Myocyte (in vitro differentiated cells): ENCODE measurements around the gene SPATA12. TPM values are rescaled to one million over a fixed set of nuclear protein-coding genes. Genes with fewer than 3 reads are reported as not detected.

ENCODE experiments used
- DNase-seq: peaks from one replicate; pipeline ENCODE4 v3.0.0-alpha.2; 2012; ENCODE audit warnings: low read depth
- total RNA-seq: library from RNA; depleted of rRNA; stranded (reverse); fragments of >200 nt; gene quantifications from 2 replicates; pipeline ENCODE4 v1.2.3, GENCODE V29; 2014

The SPATA12 gene
- total RNA-seq, 1 donor from 2014 or later: 0.19 TPM

DNA sequence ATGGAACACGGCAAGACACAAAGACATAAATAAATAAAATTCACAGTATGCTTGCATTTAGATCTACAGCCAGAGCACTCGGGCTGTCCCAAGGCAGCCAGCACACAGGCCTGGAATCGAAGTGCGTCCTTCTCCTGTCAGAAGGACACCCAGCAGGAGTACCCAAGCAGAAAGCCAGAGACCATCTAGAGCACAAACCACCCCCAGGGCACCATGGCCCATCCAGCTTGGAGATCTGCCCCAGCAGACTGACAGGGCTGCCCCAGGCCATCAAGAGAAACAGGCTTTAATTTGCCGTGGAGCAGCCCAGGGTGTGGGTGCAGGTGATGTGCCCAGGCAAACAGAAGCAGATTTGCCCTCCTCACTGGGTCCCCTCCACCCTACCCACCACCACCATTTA, 7.8 kb upstream of the SPATA12 start:
- no peak for DNase-seq

DNA sequence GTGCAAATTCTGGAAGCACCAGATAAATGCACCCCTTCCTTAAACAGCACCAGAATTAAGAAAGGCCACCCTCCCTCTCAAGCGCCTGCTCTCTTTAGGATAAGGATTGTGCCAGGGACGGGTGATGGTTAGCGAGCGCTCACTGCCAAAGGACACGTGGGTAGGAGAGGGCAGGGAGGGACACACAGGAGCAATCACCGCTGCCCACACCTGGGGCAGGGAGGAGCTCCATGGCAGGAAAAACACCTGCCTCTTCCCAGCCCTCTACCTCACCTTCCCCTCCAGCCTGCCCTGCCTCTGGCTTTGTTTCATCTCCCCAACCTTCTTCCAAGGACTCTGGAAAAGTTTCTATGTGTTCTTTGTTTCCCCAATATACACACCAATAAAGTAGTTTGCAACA, 7.3 kb upstream of the SPATA12 start:
- no peak for DNase-seq

GRCh38 chr3:57057351-57057750, 3.1 kb upstream of the SPATA12 start:
- no peak for DNase-seq

- DNase-seq: no peak
Measured at GRCh38 chr3:57059411-57059810, 1.1 kb upstream of the SPATA12 start.

- DNase-seq: no peak
Measured at GRCh38 chr3:57061556-57061955, 1.1 kb downstream of the SPATA12 start.

DNA sequence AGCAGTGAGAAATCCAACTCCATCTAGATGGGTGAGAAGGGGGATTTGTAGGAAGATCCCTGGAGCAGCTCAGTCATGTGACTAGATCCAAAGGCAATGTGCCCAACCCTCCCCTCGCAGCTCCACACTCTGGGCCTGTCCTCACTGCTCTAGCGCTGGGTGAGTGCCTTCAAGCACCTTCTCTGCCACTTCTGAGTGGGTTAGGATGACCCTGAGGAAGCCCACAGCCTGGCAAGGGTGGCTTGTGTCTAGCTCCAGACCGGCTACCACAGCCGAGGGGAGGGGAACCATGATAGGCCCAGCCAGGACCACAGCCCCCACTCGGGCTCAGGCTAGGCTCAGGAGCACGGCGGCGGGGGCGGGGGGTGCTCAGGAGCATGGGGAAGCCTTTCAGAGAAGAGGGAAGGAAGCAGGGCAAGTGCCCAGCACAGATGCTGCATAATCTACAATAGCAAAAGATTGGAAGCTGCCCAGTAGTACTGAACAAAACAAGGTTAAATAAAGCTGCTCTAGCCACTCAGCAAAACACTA, 1.7 kb downstream of the SPATA12 start:
- no peak for DNase-seq

DNA sequence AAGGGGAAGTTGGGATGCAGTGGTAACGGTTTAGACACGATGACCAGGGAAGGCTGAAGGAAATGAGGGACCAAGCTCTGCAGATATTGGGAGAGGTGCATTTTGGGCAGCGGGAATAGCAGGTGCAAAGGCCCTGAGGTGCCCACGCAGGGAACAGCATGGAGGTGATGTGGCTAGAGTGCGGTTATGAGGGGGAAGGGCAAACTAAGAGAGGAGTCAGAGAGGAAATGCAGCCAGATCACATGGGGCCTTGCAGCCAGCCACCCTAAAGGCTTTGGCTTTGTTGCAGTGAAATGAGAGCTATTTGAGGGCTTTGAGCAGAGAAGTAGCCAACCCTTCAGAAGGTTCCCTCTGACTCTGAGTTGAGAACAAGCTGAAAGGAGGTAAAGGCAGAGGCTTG, 2.6 kb downstream of the SPATA12 start:
- no peak for DNase-seq

- no peak for DNase-seq
Measured at GRCh38 chr3:57064001-57064400, 3.5 kb downstream of the SPATA12 start.

GRCh38 chr3:57064572-57064971, 4.1 kb downstream of the SPATA12 start:
- no peak for DNase-seq

GRCh38 chr3:57065588-57065987, 5.1 kb downstream of the SPATA12 start:
- no peak for DNase-seq

DNA sequence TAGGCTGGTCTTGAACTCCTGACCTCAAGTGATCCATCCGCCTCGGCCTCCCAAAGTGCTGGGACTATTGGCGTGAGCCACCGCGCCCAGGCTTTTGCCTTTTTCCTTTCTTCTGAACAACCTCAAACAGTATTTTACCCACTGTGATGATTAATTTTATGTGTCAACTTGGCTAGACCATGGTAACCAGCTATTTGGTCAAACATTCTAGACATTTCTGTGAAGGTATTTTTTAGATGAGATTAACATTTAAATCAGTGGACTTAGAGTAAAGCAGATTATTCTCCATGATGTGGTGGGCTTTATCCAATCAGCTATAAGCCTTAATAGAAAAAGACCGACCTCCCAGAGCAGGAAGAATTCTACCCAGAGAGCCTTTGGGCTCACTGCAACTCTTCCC, 6.0 kb downstream of the SPATA12 start:
- DNase-seq: no peak

GRCh38 chr3:57068437-57069089, 8.1 kb downstream of the SPATA12 start:
- peak; percentile 88 for DNase-seq

DNA sequence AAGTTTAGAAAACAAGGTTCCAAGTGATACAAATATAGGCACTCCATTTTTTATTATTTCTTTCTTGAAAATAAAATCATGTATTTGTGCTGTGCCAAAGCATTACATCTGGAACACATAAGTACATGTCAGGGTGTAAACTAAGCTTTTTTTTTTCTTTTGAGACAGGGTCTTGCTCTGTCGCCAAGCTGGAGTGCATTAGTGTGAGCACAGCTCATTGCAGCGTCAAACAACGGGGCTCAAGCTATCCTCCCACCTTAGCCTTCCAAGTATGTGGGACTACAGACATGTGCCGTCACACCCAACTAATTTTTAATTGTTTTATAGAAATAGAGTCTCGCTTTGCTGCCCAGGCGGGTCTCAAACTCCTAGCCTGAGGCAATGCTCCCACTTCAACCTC, 9.0 kb downstream of the SPATA12 start:
- no peak for DNase-seq

DNA sequence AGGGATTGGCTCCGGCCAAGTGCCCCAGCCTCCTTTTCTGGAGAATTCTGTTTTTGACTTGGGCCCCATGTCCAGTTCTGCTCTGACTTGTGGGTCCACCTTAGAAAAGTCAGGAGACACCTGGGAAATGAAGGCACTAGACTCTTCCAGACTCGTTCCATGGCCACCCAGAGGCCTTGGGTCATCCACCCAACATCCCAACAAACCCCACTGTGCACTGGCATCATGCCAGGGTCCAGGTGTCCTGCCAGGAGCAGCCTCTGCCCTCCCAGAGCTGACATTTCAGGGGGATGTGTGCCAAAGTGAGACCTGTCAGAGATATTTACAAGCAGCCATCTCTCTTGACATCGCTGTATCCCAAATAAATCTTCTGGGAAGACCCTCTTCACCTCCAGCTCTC, 13.2 kb downstream of the SPATA12 start:
- DNase-seq: no peak

- DNase-seq: no peak
Measured at GRCh38 chr3:57074135-57074534, 13.7 kb downstream of the SPATA12 start.

- DNase-seq: no peak
Measured at GRCh38 chr3:57076422-57076951, 16.0 kb downstream of the SPATA12 start.

GRCh38 chr3:57077630-57078343, 17.3 kb downstream of the SPATA12 start:
- no peak for DNase-seq

GRCh38 chr3:57078344-57078634, 17.8 kb downstream of the SPATA12 start:
- DNase-seq: no peak

GRCh38 chr3:57078635-57079473, 18.4 kb downstream of the SPATA12 start:
- DNase-seq: peak; percentile 61

- DNase-seq: no peak
Measured at GRCh38 chr3:57079474-57079831, 19.0 kb downstream of the SPATA12 start.

- no peak for DNase-seq
Measured at GRCh38 chr3:57080171-57080570, 19.7 kb downstream of the SPATA12 start.

DNA sequence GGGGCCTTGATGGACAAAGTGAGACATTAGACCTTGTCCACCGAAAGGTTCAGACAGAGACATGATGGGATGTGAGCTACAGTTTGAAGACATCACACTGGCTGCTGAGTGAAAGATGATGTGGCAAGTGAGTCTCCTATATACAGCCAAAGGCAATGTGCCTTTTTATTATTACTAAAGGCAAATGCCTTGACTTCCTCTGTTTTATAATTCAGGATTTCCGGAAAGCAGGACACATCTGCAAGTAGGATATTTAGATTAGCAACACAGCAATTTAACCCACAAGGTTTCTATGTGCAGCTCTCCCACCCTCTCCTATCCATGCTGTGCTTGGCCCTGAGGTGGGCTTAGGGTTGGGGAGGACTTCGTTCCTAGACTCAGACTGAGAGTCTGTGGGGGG, 20.7 kb downstream of the SPATA12 start:
- DNase-seq: no peak
